Measurements from ENCODE around the gene ADAMTS18.

DNA sequence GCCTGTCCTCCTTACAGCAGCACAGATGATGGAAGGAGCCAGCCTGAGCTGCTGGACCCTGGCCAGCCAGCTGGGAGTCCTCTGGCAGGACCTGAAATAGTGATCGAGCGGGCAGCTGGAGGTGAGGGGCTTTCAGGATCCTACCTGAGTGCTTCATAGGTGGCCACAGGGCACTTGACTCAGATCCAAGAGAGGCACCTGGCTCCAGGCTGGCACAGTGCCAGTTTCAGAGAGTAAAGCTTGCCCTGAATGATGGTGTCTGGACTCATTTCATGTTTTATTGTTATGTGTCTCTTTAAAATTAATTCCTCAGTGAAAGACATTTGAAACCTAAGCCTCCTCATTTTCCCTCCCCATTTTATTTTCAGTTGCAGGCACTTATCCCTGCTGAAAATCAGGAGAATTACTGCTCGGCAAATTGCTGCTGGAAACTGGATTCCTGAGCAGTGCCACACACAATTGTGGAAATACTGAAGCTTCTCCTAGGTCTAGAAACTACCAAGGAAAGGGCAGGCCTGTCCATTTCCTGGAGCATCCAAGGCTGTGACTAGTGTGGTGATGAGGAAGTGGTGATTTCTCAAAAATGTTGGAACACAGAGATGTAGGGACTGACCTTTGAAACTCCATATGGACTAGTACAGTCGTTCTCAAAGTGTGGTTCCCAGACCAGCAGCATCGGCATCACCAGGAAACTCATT, 16.1 kb upstream of the ADAMTS18 start:
- TF ChIP-seq, protein P1, sequence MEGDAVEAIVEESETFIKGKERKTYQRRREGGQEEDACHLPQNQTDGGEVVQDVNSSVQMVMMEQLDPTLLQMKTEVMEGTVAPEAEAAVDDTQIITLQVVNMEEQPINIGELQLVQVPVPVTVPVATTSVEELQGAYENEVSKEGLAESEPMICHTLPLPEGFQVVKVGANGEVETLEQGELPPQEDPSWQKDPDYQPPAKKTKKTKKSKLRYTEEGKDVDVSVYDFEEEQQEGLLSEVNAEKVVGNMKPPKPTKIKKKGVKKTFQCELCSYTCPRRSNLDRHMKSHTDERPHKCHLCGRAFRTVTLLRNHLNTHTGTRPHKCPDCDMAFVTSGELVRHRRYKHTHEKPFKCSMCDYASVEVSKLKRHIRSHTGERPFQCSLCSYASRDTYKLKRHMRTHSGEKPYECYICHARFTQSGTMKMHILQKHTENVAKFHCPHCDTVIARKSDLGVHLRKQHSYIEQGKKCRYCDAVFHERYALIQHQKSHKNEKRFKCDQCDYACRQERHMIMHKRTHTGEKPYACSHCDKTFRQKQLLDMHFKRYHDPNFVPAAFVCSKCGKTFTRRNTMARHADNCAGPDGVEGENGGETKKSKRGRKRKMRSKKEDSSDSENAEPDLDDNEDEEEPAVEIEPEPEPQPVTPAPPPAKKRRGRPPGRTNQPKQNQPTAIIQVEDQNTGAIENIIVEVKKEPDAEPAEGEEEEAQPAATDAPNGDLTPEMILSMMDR (conservative IDR thresholded peaks at IDR 0.05), result no peak
- TF ChIP-seq EZH2 (IDR thresholded peaks at IDR 0.05; ENCODE audit: low read depth), result no peak
